Measurements from ENCODE around the gene GCG.

- TF ChIP-seq CTCF (IDR thresholded peaks at IDR 0.05 in 2 of 3, conservative IDR thresholded peaks at IDR 0.05 in 1 of 3; ENCODE audit: control insufficient read depth in 2 of 3, extremely low read depth in 1 of 3, insufficient read depth in 1 of 3, low read depth in 3 of 3, low read length in 3 of 3), result no peak
- TF ChIP-seq EZH2 (IDR thresholded peaks at IDR 0.05; ENCODE audit: borderline replicate concordance, control insufficient read depth, low read depth, low read length), result no peak
- no peak for TF ChIP-seq CREM (IDR thresholded peaks at IDR 0.05; ENCODE audit: low read depth)
- no peak for TF ChIP-seq USF1 (IDR thresholded peaks at IDR 0.05; ENCODE audit: borderline replicate concordance, extremely low read length, insufficient read depth, low read depth, low read length)
- no peak for TF ChIP-seq SIX5 (IDR thresholded peaks at IDR 0.05; ENCODE audit: low read depth, low read length, severe bottlenecking)
- TF ChIP-seq SIN3A (IDR thresholded peaks at IDR 0.05; ENCODE audit: low read depth, low read length), result no peak
- TF ChIP-seq BMI1 (IDR thresholded peaks at IDR 0.05; ENCODE audit: borderline replicate concordance), result no peak
- no peak for TF ChIP-seq ZZZ3 (IDR thresholded peaks at IDR 0.05; ENCODE audit: control insufficient read depth, insufficient read length, low read depth)
- TF ChIP-seq GABPA (IDR thresholded peaks at IDR 0.05; ENCODE audit: low read depth), result no peak
- no peak for TF ChIP-seq POLR2AphosphoS5 (IDR thresholded peaks at IDR 0.05; ENCODE audit: low read length)
- TF ChIP-seq MAX (IDR thresholded peaks at IDR 0.05; ENCODE audit: low read depth, low read length), result no peak
- TF ChIP-seq BCLAF1 (IDR thresholded peaks at IDR 0.05), result no peak
Observed at GRCh38 chr2:162182395-162182794, 30.3 kb upstream of the GCG start.

All from GM12878 (cell line).